ENCODE measurements around the gene TTC17. TPM values are rescaled to one million over a fixed set of nuclear protein-coding genes. Genes with fewer than 3 reads are reported as not detected.
A peak's percentile ranks its signal among the peaks of the same experiment; 100 is the strongest.
"Not testable (repeated sequence)": the region's sequence is repeated elsewhere in the genome, so short reads cannot be mapped to it uniquely, and the experiment has no call there.

Gene TTC17
- total RNA-seq, 2 donors from 2014 or later: 103 to 122 TPM

DNA sequence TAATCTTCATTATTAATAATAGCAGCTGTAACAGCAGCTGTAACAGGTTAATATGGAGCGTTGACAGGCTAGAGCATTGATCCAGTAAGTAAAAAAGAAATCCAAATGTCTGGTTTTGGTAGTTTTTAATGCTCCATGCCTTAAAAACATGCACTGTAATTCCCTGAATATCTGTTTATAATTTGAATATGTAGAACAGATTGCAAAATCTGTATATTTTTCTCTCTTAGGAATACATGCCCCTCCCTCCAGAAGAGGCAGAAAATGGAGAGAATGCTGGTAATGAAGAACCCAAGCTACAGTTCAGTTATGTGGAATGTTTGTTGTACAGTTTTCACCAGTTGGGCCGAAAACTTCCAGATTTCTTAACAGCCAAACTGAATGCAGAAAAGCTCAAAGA lies 30.2 kb upstream of the TTC17 start:
- H3K36me3 Mint-ChIP-seq (ENCODE audit: low read depth): peaks cover 76% of the 10 kb centered on the region

DNA sequence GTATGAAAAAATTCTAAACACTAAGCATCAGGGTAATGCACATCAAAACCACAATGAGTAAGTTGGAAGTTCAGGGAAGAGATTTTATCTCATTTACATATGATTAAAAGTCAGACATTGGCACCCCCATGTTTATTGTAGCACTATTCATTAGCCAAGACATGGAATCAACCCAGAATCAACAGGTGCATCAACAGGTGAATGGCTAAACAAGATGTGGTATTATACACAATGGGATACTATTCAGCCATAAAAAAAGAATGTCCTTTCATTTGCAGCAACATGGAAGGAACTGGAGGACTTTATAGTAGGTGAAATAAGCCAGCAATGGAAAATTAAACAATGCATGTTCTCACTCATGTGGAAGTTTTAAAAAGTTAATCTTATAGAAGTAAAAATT lies 17.6 kb upstream of the TTC17 start:
- Histone ChIP-seq H3K9me3 (ENCODE audit: control insufficient read depth, low read length) (peaks cover 8% of the 10 kb centered on the region), H3K27me3 (ENCODE audit: control insufficient read depth, insufficient read depth, low read length, poor library complexity, severe bottlenecking) (no peaks in the 10 kb centered on the region), H3K27ac (ENCODE audit: low read depth, low read length) (no peak overlapping the region), H3K4me1 (ENCODE audit: control insufficient read depth, insufficient read depth, low read length) (no peaks in the 10 kb centered on the region), H3K36me3 (ENCODE audit: control insufficient read depth, insufficient read depth, low read length) (peaks cover 65% of the 10 kb centered on the region), H3K9ac (ENCODE audit: extremely low read depth, low read length, poor library complexity, severe bottlenecking) (no peak overlapping the region), H3K4me3 (ENCODE audit: low read length) (no peak overlapping the region)
- TF ChIP-seq, protein P1, sequence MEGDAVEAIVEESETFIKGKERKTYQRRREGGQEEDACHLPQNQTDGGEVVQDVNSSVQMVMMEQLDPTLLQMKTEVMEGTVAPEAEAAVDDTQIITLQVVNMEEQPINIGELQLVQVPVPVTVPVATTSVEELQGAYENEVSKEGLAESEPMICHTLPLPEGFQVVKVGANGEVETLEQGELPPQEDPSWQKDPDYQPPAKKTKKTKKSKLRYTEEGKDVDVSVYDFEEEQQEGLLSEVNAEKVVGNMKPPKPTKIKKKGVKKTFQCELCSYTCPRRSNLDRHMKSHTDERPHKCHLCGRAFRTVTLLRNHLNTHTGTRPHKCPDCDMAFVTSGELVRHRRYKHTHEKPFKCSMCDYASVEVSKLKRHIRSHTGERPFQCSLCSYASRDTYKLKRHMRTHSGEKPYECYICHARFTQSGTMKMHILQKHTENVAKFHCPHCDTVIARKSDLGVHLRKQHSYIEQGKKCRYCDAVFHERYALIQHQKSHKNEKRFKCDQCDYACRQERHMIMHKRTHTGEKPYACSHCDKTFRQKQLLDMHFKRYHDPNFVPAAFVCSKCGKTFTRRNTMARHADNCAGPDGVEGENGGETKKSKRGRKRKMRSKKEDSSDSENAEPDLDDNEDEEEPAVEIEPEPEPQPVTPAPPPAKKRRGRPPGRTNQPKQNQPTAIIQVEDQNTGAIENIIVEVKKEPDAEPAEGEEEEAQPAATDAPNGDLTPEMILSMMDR (conservative IDR thresholded peaks at IDR 0.05): no peak
- no peaks in the 10 kb centered on the region for H3K4me1 Mint-ChIP-seq
- peaks cover 66% of the 10 kb centered on the region for H3K36me3 Mint-ChIP-seq (ENCODE audit: low read depth)
- peaks cover 7% of the 10 kb centered on the region for H3K9me3 Mint-ChIP-seq
- H3K4me3 Mint-ChIP-seq: no peak overlapping the region
- no peaks in the 10 kb centered on the region for H3K27me3 Mint-ChIP-seq (ENCODE audit: insufficient read depth)
- no peak overlapping the region for H3K27ac Mint-ChIP-seq
- DNase-seq: no peak

More for the DNA sequence above, 30.2 kb upstream of the TTC17 start:
- Mint-ChIP-seq H3K4me1 (no peaks in the 10 kb centered on the region), H3K4me3 (no peak overlapping the region), H3K9me3 (no peaks in the 10 kb centered on the region), H3K27me3 (ENCODE audit: insufficient read depth) (no peaks in the 10 kb centered on the region), H3K27ac (no peak overlapping the region)
- 80 to 95% methylated on average over 1 to 2 of the region's 2 CpGs for WGBS, 2 experiments (ENCODE audit: insufficient coverage in 1 of 2, insufficient read length in 1 of 2)
- peaks cover 98% of the 10 kb centered on the region for H3K36me3 ChIP-seq (ENCODE audit: control insufficient read depth, insufficient read depth, low read length)
- H3K4me1 ChIP-seq (ENCODE audit: control insufficient read depth, insufficient read depth, low read length): peaks cover 3% of the 10 kb centered on the region
- H3K9ac ChIP-seq (ENCODE audit: extremely low read depth, low read length, poor library complexity, severe bottlenecking): no peak overlapping the region
- no peak for DNase-seq
- H3K9me3 ChIP-seq (ENCODE audit: control insufficient read depth, low read length): no peaks in the 10 kb centered on the region
- no peak overlapping the region for H3K27ac ChIP-seq (ENCODE audit: low read depth, low read length)
- TF ChIP-seq, protein P1 (conservative IDR thresholded peaks at IDR 0.05): no peak
- H3K27me3 ChIP-seq (ENCODE audit: control insufficient read depth, insufficient read depth, low read length, poor library complexity, severe bottlenecking): no peaks in the 10 kb centered on the region
- H3K4me3 ChIP-seq (ENCODE audit: low read length): no peak overlapping the region

GRCh38 chr11:43351426-43351825 lies 7.3 kb upstream of the TTC17 start:
- H3K4me3 ChIP-seq (ENCODE audit: low read length); H3K9me3 ChIP-seq (ENCODE audit: control insufficient read depth, low read length); H3K27ac Mint-ChIP-seq; H3K4me1 Mint-ChIP-seq; DNase-seq; H3K36me3 Mint-ChIP-seq (ENCODE audit: low read depth); H3K27ac ChIP-seq (ENCODE audit: low read depth, low read length); H3K4me1 ChIP-seq (ENCODE audit: control insufficient read depth, insufficient read depth, low read length); H3K9ac ChIP-seq (ENCODE audit: extremely low read depth, low read length, poor library complexity, severe bottlenecking); H3K27me3 ChIP-seq (ENCODE audit: control insufficient read depth, insufficient read depth, low read length, poor library complexity, severe bottlenecking); H3K36me3 ChIP-seq (ENCODE audit: control insufficient read depth, insufficient read depth, low read length): not testable (repeated sequence)
- WGBS, 2 experiments (ENCODE audit: insufficient coverage in 1 of 2, insufficient read length in 1 of 2): no CpG with 5 or more reads among the region's 17 CpGs
- H3K9me3 Mint-ChIP-seq: peaks cover 13% of the 10 kb centered on the region
- peaks cover 13% of the 10 kb centered on the region for H3K27me3 Mint-ChIP-seq (ENCODE audit: insufficient read depth)
- H3K4me3 Mint-ChIP-seq: peak overlapping the region; percentile 58

DNA sequence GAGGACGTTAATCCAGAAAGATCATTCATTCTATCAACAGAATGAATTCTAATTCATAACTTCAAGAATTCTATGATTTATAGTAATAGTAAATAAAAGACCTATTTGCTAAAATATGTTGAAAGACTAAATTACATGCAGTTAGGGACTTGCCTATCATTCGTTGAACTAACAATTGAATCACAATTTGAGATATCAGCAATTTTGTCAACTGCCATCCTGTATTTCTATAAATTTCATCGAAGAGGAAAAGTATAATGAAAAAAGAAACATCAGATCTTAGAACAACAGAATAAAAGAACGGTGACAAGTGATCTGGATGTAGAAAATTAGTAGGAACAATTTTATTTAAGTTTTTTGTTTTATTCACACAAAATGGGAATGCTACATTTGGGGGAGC lies 4.4 kb upstream of the TTC17 start:
- no peaks in the 10 kb centered on the region for H3K27me3 ChIP-seq (ENCODE audit: control insufficient read depth, insufficient read depth, low read length, poor library complexity, severe bottlenecking)
- no peaks in the 10 kb centered on the region for H3K36me3 ChIP-seq (ENCODE audit: control insufficient read depth, insufficient read depth, low read length)
- H3K36me3 Mint-ChIP-seq (ENCODE audit: low read depth): no peaks in the 10 kb centered on the region
- no peak overlapping the region for H3K27ac Mint-ChIP-seq
- H3K9ac ChIP-seq (ENCODE audit: extremely low read depth, low read length, poor library complexity, severe bottlenecking): no peak overlapping the region
- H3K9me3 Mint-ChIP-seq: peaks cover 13% of the 10 kb centered on the region
- H3K4me3 ChIP-seq (ENCODE audit: low read length): no peak overlapping the region
- peaks cover 15% of the 10 kb centered on the region for H3K27me3 Mint-ChIP-seq (ENCODE audit: insufficient read depth)
- TF ChIP-seq, protein P1 (conservative IDR thresholded peaks at IDR 0.05): no peak
- no peaks in the 10 kb centered on the region for H3K9me3 ChIP-seq (ENCODE audit: control insufficient read depth, low read length)
- DNase-seq: no peak
- H3K4me1 ChIP-seq (ENCODE audit: control insufficient read depth, insufficient read depth, low read length): no peaks in the 10 kb centered on the region
- WGBS, 2 experiments (ENCODE audit: insufficient coverage in 1 of 2, insufficient read length in 1 of 2): 100% methylated on average over 2 to 3 of the region's 4 CpGs
- H3K4me1 Mint-ChIP-seq: peaks cover 12% of the 10 kb centered on the region
- no peak overlapping the region for H3K27ac ChIP-seq (ENCODE audit: low read depth, low read length)
- no peak overlapping the region for H3K4me3 Mint-ChIP-seq
